GM19351 (cell line): Measurements from ENCODE around the gene KRT1.
"Not testable (repeated sequence)": the region's sequence is repeated elsewhere in the genome, so short reads cannot be mapped to it uniquely, and the experiment has no call there.

Source experiments
- ATAC-seq: cut with Tn5 transposase; IDR thresholded peaks from one replicate; pipeline ENCODE4 v1.9.1; 2021; ENCODE audit warnings: mild to moderate bottlenecking, moderate library complexity; ENCODE audit not compliant: unreplicated experiment

Gene KRT1

GRCh38 chr12:52683575-52684300, 3.5 kb upstream of the KRT1 start:
- ATAC-seq = no peak

GRCh38 chr12:52682938-52683574, 2.8 kb upstream of the KRT1 start:
- ATAC-seq = no peak

- ATAC-seq = no peak
These were observed 2.1 kb upstream of the KRT1 start for GRCh38 chr12:52682381-52682660.

- ATAC-seq = no peak
These were observed 1.5 kb upstream of the KRT1 start for GRCh38 chr12:52681526-52682380.

DNA sequence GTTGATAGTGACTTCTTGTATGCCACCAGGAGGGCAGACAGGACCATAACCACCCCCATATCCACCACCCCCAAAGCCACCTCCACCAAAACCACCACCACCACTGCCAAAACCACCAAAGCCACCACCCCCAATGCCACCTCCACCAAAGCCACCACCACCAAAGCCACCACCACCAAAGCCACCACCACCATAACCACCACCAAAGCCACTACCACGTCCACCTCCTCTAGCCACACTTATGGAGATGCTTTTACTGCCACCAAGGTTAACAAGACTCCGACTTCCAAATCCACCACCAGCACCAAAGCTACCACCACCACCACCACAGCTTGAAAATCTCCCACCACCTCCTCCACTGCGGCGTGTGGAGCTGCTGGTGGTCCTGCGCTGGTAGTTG, 332 bp downstream of the KRT1 start:
- ATAC-seq = no peak

DNA sequence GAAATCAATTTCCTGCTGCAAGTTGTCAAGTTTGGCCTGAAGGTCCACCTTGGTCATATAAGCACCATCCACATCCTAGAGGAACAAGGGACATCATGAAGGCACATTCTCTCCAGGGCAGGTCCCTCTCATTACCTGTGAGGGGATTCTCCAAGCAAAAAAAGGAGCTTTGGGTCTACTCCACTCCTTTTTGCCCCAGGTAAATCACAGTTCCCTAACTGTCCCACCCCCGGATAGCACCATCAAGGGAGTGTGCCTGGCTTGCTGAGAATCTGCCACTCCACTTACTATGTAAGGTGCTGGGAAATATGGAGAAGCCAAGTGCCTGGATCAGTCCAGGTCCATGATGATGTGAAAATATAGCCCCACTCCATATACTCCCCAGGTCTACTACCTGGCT, 2.5 kb downstream of the KRT1 start:
- ATAC-seq = no peak

DNA sequence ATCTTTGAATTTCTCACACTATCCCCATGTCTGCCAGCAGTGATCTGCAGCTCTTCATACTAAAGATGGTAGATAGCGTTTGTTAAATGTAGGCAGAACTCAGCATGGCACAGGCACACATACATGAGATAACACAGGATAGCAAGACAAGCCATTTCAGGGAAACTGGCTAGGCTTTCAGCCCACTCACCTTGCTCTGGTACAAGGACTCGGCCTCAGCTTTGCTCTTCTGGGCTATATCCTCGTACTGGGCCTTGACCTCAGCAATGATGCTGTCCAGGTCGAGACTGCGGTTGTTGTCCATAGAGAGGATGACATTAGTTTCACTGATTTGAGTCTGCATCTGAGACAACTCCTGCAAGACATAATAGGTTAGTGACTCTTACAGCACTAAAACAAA, 3.1 kb downstream of the KRT1 start:
- ATAC-seq = no peak

DNA sequence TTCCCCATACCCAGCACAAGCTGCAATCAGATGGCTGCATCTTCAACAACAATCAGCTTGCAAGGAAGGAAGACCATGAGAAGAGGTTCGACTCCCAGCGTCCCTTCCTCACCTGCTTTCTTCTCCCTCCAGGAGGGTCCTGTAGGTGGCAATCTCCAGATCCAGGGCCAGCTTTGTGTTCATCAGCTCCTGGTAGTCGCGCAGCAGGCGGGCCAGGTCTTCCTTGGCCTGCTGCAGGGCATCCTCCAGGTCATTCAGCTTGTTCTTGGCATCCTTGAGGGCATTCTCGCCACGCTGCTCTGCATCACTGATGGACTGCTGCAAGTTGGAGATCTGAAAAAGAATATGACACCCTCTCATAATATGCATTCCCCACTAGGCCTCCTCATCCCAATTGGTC, 4.0 kb downstream of the KRT1 start:
- ATAC-seq = no peak

DNA sequence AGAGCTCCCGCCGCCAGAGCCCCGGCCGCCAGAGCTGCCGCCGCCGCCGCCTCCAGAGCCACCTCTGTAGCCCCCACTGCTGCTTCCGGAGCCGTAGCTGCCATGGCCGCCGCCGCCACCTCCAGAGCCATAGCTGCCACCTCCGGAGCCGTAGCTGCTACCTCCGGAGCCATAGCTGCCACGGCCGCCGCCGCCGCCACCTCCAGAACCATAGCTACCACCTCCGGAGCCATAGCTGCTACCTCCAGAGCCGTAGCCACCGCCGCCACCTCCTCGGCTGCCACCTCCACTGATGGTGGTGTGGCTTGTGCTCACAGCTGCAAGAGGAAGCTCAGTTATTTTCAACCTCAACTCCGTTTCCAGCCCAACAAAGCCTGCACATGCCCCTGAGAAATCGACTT, 4.9 kb downstream of the KRT1 start:
- no peak for ATAC-seq

DNA sequence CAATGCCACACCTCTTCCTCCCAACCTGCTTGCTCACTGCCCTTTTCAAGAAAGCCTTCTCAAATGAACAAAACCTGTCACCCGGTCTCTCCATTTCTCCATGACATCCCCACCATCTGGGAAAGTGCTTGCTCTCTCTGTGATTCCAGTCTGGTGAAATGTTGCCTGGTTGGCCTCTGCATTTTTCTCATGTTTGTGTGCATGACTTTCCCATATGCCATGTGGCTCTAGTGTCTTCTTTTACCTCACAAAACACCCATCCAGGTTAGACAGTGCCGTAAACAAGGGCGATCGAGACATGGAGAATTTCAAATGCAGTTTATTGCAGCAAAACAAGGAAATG, 5.8 kb downstream of the KRT1 start:
- no peak for ATAC-seq

DNA sequence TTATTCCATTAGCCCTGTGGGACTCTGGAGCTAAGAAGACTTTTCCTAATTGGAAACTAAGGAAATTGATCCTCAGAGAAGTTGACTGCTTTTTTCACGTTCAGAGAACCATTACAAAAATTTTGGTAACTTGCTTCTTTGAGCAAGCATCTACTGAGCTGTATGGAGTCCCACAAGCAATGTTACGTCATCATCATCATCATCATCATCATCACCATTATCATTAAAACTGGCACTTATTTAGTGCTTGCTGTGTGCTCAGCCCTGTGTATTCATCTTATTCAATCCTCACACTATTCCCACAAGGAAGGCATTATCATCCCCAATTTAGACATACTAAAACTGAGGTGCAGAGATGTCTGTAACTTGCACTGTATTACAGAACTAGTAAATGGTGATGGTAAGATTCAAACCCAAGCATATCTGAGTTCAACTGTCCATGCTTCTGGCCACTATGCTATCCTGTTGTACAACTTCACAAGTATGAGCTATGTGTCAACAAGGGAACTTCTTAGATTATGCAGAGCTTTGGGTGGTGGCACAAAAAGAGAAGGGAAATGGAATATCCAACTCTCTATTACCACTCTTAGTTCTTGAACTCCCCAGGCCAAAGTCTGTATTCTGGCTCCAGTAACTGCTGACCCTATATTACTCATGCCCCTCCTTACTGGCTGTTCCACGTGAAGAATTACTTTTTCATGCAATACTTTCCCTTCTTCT, 6.3 kb downstream of the KRT1 start:
- no peak for ATAC-seq

- ATAC-seq = no peak
These were observed 7.0 kb downstream of the KRT1 start for GRCh38 chr12:52673217-52673616.

GRCh38 chr12:52672321-52672933, 7.8 kb downstream of the KRT1 start:
- ATAC-seq = no peak

DNA sequence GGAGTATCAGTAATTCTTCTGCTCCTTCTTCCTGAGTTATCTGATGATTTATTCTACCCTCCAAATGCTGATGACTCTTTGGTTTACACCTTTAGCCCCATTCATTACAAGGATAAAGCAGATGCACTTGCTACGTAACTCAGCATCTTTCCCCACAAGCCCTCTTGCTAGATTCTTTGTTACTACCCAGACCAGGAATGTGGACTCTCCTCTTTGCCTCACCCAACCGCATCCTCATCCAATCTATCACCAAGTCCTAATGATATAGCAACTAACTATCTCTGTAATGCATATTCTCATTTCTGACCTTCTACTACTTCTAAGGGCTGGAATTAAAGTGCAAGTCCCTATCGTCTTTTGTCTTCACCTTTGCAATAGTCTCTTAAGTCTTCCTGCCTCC, 9.2 kb downstream of the KRT1 start:
- no peak for ATAC-seq

GRCh38 chr12:52670506-52670905, 9.7 kb downstream of the KRT1 start:
- no peak for ATAC-seq

- ATAC-seq = not testable (repeated sequence)
These were observed 10.3 kb downstream of the KRT1 start for GRCh38 chr12:52669941-52670340.

- no peak for ATAC-seq
These were observed 10.8 kb downstream of the KRT1 start for GRCh38 chr12:52669426-52669825.

- no peak for ATAC-seq
These were observed 12.3 kb downstream of the KRT1 start for GRCh38 chr12:52667931-52668330.

DNA sequence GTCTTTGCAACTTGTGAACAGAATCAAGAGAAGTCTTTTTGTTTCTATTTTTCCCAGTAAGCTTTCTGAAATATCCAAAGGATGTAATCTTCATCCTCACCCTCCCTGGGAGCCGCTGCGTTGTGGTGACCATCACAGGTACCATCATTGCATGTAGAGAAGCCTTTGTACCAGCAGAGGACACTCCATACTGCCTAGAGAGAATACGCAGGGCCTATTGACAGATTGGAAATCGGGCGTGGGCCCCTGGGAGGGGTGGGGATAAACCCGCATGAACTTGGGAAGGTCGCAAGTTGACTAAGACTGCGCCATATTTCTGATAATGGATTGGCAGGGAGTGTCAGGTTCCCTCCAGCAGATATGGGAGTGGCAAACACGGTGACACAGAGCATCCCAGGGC, 12.7 kb downstream of the KRT1 start:
- no peak for ATAC-seq

DNA sequence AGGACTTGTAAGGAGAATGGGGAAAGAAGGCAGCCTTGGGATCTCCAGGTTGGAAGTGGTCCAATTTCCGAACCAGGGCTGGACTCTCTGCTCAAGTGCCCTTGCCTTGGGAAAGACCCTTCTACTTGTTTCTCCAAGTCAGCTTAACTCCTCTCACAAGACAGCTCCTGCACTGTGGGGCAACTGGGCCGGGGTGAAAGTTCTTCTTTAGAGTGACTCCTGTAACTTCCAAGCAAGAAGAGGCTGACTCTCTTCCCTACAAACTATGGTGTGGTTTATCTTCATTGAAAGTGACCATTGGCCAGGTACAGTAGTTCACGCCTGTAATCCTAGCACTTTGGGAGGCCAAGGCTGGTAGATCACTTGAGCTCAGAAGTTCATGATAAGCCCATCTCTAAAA, 13.7 kb downstream of the KRT1 start:
- no peak for ATAC-seq

DNA sequence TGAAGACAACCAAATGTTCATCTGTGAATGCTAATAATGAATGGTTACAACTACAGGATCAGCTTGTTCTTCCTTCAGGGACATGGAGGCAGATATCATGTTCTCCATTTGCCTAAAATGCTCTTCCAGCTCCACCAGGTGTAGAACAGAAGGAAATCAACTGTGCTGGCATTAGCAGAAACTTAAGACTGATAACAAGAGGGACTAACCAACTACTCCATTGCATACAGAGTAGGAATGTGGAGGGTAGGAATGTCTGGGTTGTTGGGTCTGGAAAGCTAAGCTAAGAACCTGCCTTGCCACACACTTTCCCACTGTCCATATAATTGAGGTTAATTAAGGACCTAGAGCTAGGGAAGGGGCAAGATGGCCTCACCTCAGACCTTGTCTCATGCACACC, 16.8 kb downstream of the KRT1 start:
- no peak for ATAC-seq
